Hepatocyte (in vitro differentiated cells): Measurements from ENCODE around the gene PKD2L1. TPM values are rescaled to one million over a fixed set of nuclear protein-coding genes. Genes with fewer than 3 reads are reported as not detected.

Experiments
- DNase-seq: peaks from one replicate; pipeline ENCODE4 v3.0.0-alpha.2; 2016; ENCODE audit warnings: low spot score
- H2AFZ ChIP-seq: fragments of 200-600 bp; sonication (generic); 2 replicates; pipeline ENCODE4 v1.6.0; 2016; ENCODE audit warnings: antibody characterized with exemption, mild to moderate bottlenecking
- H3K27ac ChIP-seq: fragments of 200-600 bp; sonication (generic); 2 replicates; pipeline ENCODE4 v1.5.1; 2016; ENCODE audit warnings: mild to moderate bottlenecking
- H3K27me3 ChIP-seq: fragments of 200-600 bp; sonication (generic); 2 replicates; pipeline ENCODE4 v1.6.1; 2016
- H3K36me3 ChIP-seq: fragments of 200-600 bp; sonication (generic); replicated peaks from 2 replicates; pipeline ENCODE4 v1.5.1; 2016; ENCODE audit warnings: low read depth; ENCODE audit not compliant: insufficient read depth
- H3K4me1 ChIP-seq: fragments of 200-600 bp; sonication (generic); 2 replicates; pipeline ENCODE4 v1.5.1; 2016; ENCODE audit warnings: mild to moderate bottlenecking, moderate library complexity; ENCODE audit not compliant: insufficient read depth
- H3K4me2 ChIP-seq: fragments of 200-600 bp; sonication (generic); 2 replicates; pipeline ENCODE4 v1.6.0; 2016
- H3K4me3 ChIP-seq: fragments of 200-600 bp; sonication (generic); 2 replicates; pipeline ENCODE4 v1.5.1; 2016; ENCODE audit warnings: mild to moderate bottlenecking
- H3K79me2 ChIP-seq: fragments of 200-600 bp; sonication (generic); 2 replicates; pipeline ENCODE4 v1.6.0; 2017; ENCODE audit warnings: mild to moderate bottlenecking
- H3K9me2 ChIP-seq: fragments of 200-600 bp; sonication (generic); replicated peaks from 2 replicates; pipeline ENCODE4 v1.6.0; 2017; ENCODE audit warnings: mild to moderate bottlenecking; ENCODE audit not compliant: insufficient read depth
- H3K9me3 ChIP-seq: fragments of 200-600 bp; sonication (generic); 2 replicates; pipeline ENCODE4 v1.5.1; 2016; ENCODE audit warnings: low read depth, mild to moderate bottlenecking
- H4K20me1 ChIP-seq: fragments of 200-600 bp; sonication (generic); 2 replicates; pipeline ENCODE4 v1.6.0; 2016; ENCODE audit warnings: mild to moderate bottlenecking; ENCODE audit not compliant: insufficient read depth, poor library complexity, severe bottlenecking
- EZH2 ChIP-seq: fragments of 200-600 bp; sonication (generic); IDR thresholded peaks from 2 replicates; pipeline ENCODE4 v1.6.1; 2016; ENCODE audit warnings: antibody characterized with exemption, mild to moderate bottlenecking, borderline replicate concordance
- EZH2phosphoT487 ChIP-seq: fragments of 200-600 bp; sonication (generic); IDR thresholded peaks from one replicate; pipeline ENCODE4 v1.6.1; 2018; ENCODE audit warnings: antibody characterized with exemption, mild to moderate bottlenecking, low read depth, moderate library complexity; ENCODE audit not compliant: unreplicated experiment, severe bottlenecking
- WGBS: methylation state at CpG from one replicate; pipeline ENCODE4 v1.1.6; 2016; ENCODE audit warnings: low lambda C conversion rate; ENCODE audit errors: missing lambda C conversion rate; 5-methylcytosine and 5-hydroxymethylcytosine counted together
- polyA plus RNA-seq: library from polyadenylated mRNA; unstranded; fragments of >200 nt; fragmentation: Nextera tagmentation; extraction: Ambion mirVana; gene quantifications from 2 replicates; pipeline ENCODE4 v1.2.1, GENCODE V29; 2016
- total RNA-seq: library from RNA; depleted of rRNA; stranded (reverse); fragments of >200 nt; gene quantifications from 2 replicates; pipeline ENCODE4 v1.2.3, GENCODE V29; 2014
- TF ChIP-seq, protein P1 (sequence below): fragments of 200-600 bp; sonication (generic); IDR thresholded peaks from 2 replicates; pipeline ENCODE4 v1.5.1; 2016; ENCODE audit warnings: antibody characterized with exemption, mild to moderate bottlenecking; ENCODE audit not compliant: poor library complexity

The PKD2L1 gene
- total and polyA plus RNA-seq, 2 experiments from 2014 or later, result 0.10 to 0.88 TPM

GRCh38 chr10:100340948-100341847 lies 11.2 kb upstream of the PKD2L1 start:
- Histone ChIP-seq H3K4me1 (peaks cover 15% of the 10 kb centered on the region), H2AFZ (peak overlapping the region; percentile 29), H3K27ac (peak overlapping the region; percentile 73), H3K9me2 (no peaks in the 10 kb centered on the region), H3K4me2 (no peak overlapping the region), H4K20me1 (no peaks in the 10 kb centered on the region), H3K4me3 (no peak overlapping the region), H3K9me3 (no peaks in the 10 kb centered on the region), H3K79me2 (no peaks in the 10 kb centered on the region), H3K27me3 (no peaks in the 10 kb centered on the region), H3K36me3 (no peaks in the 10 kb centered on the region)
- DNase-seq, result peak; percentile 60
- TF ChIP-seq EZH2 (no peak), EZH2phosphoT487 (no peak)
- TF ChIP-seq, protein P1, sequence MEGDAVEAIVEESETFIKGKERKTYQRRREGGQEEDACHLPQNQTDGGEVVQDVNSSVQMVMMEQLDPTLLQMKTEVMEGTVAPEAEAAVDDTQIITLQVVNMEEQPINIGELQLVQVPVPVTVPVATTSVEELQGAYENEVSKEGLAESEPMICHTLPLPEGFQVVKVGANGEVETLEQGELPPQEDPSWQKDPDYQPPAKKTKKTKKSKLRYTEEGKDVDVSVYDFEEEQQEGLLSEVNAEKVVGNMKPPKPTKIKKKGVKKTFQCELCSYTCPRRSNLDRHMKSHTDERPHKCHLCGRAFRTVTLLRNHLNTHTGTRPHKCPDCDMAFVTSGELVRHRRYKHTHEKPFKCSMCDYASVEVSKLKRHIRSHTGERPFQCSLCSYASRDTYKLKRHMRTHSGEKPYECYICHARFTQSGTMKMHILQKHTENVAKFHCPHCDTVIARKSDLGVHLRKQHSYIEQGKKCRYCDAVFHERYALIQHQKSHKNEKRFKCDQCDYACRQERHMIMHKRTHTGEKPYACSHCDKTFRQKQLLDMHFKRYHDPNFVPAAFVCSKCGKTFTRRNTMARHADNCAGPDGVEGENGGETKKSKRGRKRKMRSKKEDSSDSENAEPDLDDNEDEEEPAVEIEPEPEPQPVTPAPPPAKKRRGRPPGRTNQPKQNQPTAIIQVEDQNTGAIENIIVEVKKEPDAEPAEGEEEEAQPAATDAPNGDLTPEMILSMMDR, result no peak
- 77% methylated on average over 12 of the region's 12 CpGs for WGBS

DNA sequence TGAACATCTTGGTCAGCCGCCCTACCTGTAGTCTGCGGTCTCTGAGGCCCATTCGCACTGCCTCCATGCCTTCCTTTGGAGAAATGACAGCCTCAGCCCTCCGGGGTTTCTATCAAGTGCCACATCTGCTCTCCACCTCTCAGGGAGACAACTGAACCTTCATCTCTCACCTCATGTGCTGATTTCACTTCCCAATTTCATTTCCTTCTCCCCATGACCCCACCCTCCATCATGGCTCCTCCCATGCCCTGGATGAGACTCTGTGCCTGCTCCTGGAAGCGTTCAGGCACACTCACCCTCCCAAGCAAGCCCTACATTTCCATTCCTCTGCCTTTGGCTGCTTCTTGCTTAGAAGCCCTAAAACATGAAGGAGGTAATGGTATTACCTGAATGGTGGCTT lies 9.2 kb upstream of the PKD2L1 start:
- Histone ChIP-seq H3K79me2 (no peaks in the 10 kb centered on the region), H3K36me3 (no peaks in the 10 kb centered on the region), H3K9me2 (no peaks in the 10 kb centered on the region), H3K9me3 (no peaks in the 10 kb centered on the region), H3K4me3 (no peak overlapping the region), H4K20me1 (no peaks in the 10 kb centered on the region), H3K4me2 (no peak overlapping the region), H3K27me3 (no peaks in the 10 kb centered on the region), H3K27ac (no peak overlapping the region), H2AFZ (no peak overlapping the region), H3K4me1 (peaks cover 15% of the 10 kb centered on the region)
- TF ChIP-seq EZH2phosphoT487, result no peak
- TF ChIP-seq, protein P1, result no peak
- TF ChIP-seq EZH2, result no peak
- WGBS, result 73% methylated on average over 5 of the region's 5 CpGs
- DNase-seq, result no peak

DNA sequence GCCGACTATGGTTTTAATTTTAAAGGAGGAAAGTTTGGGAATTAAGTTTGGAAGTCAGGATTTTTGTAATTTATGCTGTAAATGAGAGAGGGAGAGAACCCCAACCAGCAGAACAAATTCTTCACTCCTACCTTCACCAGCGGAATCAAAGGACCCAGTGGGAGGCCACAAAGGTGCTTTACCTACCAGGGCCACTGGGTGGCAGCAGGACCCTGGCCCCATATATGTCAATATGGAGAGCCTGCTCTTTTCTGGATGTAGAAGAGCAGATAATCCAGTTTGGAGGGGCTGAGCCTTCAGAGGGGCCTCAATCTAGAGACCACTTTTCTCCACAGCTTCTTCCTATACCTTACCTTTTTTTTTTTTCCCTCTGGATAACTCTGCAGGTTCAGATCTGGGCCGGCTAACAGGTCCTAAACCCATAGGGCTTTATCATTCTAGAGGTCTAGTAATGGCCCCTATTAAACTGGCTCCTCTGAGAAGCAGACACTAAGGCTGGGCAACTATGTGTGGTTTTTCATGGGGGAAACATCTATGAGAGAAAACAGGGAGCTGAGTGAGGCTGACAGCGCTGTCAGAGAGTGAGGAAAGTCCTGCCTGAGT lies 8.5 kb upstream of the PKD2L1 start:
- peak; percentile 85 for DNase-seq
- TF ChIP-seq, protein P1, result peak; percentile 85
- no peak for TF ChIP-seq EZH2
- no peak overlapping the region for H3K4me2 ChIP-seq

More for the DNA sequence above, 8.5 kb upstream of the PKD2L1 start:
- no peaks in the 10 kb centered on the region for H4K20me1 ChIP-seq
- H3K9me3 ChIP-seq, result no peaks in the 10 kb centered on the region
- H3K9me2 ChIP-seq, result no peaks in the 10 kb centered on the region
- WGBS, result 61% methylated on average over 4 of the region's 4 CpGs
- H3K27ac ChIP-seq, result no peak overlapping the region
- H3K36me3 ChIP-seq, result no peaks in the 10 kb centered on the region
- no peak overlapping the region for H2AFZ ChIP-seq
- H3K27me3 ChIP-seq, result peaks cover 2% of the 10 kb centered on the region
- H3K4me1 ChIP-seq, result peaks cover 15% of the 10 kb centered on the region
- no peak overlapping the region for H3K4me3 ChIP-seq
- no peaks in the 10 kb centered on the region for H3K79me2 ChIP-seq
